AG04449 (cell line): ENCODE data around the gene PIWIL4.

ENCODE experiments used
- CTCF ChIA-PET: fragments of 350-600 bp; formaldehyde crosslinking; extraction: SDS; loops from one replicate; lab custom pipeline; 2021; ENCODE audit warnings: antibody characterized with exemption; lab: Yijun Ruan, JAX
- POLR2A ChIA-PET: fragments of 400-600, 350-600 bp; formaldehyde crosslinking; extraction: SDS; loops from one replicate; lab custom pipeline; 2020; ENCODE audit warnings: antibody characterized with exemption, inconsistent platforms; lab: Yijun Ruan, JAX
- DNase-seq: peaks from one replicate; pipeline ENCODE4 v3.0.0-alpha.2; 2010; ENCODE audit warnings: low read depth, low spot score
- H3K4me3 ChIP-seq: 2 replicates; pipeline ENCODE4 v1.5.1; 2011; ENCODE audit warnings: low read depth, mild to moderate bottlenecking, control low read depth, low read length
- CTCF ChIP-seq: IDR thresholded peaks from one replicate; pipeline ENCODE4 v1.5.1; 2011; ENCODE audit warnings: mild to moderate bottlenecking, moderate library complexity, low read length, control low read depth, inconsistent platforms; ENCODE audit not compliant: insufficient read depth; ENCODE audit errors: missing control alignments

PIWIL4 gene

GRCh38 chr11:94635072-94635471 lies 67.9 kb downstream of the PIWIL4 start:
- no peak for DNase-seq
- H3K4me3 ChIP-seq = no peak overlapping the region
- POLR2A ChIA-PET = no interaction called here
- CTCF ChIA-PET = interaction anchor here (2.1 kb wide), 1 partner anchor 11 kb away, joined by 7 read pairs; no protein-coding TSS in a partner anchor
- TF ChIP-seq CTCF = no peak

GRCh38 chr11:94636388-94636949 lies 69.3 kb downstream of the PIWIL4 start:
- POLR2A ChIA-PET = no interaction called here
- no peak for TF ChIP-seq CTCF
- H3K4me3 ChIP-seq = no peak overlapping the region
- CTCF ChIA-PET = interaction anchor here (0.8 to 1.3 kb wide), 2 partner anchors 13 to 14 kb away, joined by 3 to 4 read pairs; no protein-coding TSS in a partner anchor
- DNase-seq = no peak

GRCh38 chr11:94638301-94638901 lies 71.2 kb downstream of the PIWIL4 start:
- POLR2A ChIA-PET = no interaction called here
- DNase-seq = no peak
- CTCF ChIA-PET = interaction anchor here (0.9 to 1.5 kb wide), 4 partner anchors 11 to 331 kb away, joined by 3 to 6 read pairs (median 4); no protein-coding TSS in a partner anchor
- no peak overlapping the region for H3K4me3 ChIP-seq
- TF ChIP-seq CTCF = no peak

- peak; percentile 21 for DNase-seq
- ChIA-PET POLR2A (no interaction called here), CTCF (interaction anchor here (1.3 to 1.5 kb wide), 3 partner anchors 10 to 330 kb away, joined by 3 to 6 read pairs (median 5); no protein-coding TSS in a partner anchor)
- no peak for TF ChIP-seq CTCF
- H3K4me3 ChIP-seq = no peak overlapping the region
Measured at GRCh38 chr11:94638902-94639373, 71.8 kb downstream of the PIWIL4 start.

GRCh38 chr11:94639901-94640721 lies 72.9 kb downstream of the PIWIL4 start:
- ChIA-PET POLR2A (no interaction called here), CTCF (interaction anchor here (1.5 kb wide), 1 partner anchor 17 kb away, joined by 10 read pairs; no protein-coding TSS in a partner anchor)
- no peak for DNase-seq
- H3K4me3 ChIP-seq = no peak overlapping the region
- no peak for TF ChIP-seq CTCF
